GM18868 (cell line): Measurements from ENCODE around the gene LTBP4.

Source experiments
- ATAC-seq: cut with Tn5 transposase; IDR thresholded peaks from one replicate; pipeline ENCODE4 v1.9.1; 2021; ENCODE audit warnings: mild to moderate bottlenecking, moderate library complexity; ENCODE audit not compliant: unreplicated experiment

LTBP4 gene

GRCh38 chr19:40661616-40662015 lies 60.4 kb downstream of the LTBP4 start:
- no peak for ATAC-seq

DNA sequence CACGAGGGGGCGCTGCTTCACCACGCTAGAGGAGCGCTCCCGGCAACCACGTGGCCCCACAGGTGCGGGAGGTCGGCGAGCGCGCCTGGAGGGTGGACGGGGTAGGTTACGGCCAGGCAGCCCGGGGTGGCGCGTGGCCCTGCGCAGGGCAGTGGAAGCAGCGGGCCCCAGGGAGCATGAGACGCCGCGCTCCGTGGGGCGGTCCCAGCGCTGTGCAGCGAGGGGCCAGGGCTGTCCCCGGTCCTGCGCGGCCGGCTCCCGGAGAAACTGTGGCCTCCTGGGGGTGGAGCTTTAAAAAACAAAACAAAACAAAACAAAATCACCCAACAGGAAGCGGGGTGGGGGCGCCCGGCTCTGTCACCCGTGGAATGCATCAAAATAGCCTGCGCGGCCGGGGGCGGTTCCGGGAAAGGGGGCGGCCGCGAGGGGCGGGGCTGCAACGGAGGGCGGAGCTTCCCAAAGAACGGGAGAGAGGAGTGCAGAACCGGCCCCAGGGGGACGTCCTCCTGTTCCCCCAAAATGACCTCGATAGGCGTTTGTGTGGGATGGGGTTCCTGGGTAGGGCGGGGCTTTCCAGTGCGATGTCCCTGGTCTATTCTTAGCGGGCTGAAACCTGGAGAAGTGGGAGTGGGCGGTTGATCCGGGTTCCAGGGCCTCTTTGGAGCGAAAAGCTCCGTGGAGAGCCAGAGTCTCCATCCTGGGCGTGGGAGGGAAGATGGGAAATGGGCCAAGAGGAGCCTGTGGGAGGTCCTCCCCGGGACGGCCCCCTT lies 61.9 kb downstream of the LTBP4 start:
- peak; percentile 83 for ATAC-seq

DNA sequence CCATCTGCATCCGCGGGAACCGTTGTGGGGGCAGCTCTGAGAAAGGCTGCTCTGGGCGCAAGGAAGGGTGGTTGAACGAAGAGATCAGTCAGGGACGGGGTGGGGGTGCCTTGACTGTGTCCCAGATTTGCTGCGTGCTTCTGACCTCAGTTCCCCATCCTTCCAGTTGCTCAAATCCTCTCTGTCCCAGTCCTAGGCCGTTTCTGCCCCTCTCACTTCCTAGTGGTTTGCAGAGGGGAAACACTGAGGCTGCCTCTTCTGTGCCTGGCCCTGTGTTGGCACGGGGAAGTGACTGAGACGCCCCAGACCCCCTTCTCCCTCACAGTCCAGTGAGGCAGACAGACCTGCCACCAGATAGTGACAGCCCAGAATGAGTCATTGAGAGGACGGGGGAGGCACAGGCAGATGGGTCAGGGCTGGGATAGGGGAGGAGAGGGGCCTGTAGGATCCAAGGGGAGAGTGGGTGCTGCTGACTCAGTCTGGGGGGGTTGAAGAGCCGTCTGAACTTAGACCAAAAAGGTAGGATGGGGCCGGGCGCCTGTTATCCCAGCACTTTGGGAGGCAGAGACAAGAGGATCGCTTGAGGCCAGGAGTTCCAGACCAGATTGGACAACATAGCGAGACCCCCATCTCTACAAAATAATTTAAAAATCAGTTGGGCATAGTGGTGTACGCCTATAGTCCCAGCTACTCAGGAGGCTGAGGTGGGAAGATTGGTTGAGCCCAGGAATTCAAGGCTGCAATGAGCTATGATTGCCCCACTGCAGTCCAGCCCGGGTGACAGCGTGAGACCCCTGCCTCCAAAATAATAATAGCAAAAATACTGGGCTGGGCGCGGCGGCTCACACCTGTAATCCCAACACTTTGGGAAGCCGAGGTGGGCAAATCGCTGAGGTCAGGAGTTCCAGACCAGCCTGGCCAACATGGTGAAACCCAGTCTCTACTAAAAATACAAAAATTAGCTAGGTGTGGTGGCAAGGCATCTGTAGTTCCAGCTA lies 62.8 kb downstream of the LTBP4 start:
- no peak for ATAC-seq

DNA sequence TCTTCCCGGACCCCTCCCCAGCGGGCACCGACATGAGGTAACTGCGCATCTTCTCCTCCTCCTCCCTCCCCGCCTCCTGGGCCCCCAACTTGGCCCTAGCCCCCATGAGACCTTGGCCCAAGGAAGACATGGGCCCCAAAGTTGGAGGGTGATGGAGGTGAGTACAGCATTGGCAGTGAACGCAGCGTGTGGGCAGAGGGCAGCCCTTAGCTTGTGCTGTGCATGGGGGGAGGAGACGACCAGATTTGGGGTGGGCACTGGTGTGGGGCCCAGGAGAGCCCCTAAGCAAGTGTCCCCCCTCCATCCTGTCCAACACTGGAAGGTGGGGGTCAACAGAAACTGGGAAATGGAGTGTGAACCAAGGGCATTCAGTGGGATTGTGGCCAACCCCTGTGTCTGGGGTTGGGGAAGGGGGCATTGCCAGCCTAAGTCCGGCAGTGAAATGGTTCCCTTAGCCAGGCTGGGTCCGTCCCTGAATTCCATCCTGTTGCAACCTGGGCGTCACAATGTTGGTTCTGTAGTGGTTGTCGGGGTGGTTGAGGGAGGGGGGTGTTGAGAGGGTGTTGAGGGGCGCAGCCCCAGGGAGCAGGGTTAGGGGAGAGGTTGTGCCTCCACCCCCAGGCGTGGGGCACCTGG lies 65.8 kb downstream of the LTBP4 start:
- ATAC-seq: no peak

DNA sequence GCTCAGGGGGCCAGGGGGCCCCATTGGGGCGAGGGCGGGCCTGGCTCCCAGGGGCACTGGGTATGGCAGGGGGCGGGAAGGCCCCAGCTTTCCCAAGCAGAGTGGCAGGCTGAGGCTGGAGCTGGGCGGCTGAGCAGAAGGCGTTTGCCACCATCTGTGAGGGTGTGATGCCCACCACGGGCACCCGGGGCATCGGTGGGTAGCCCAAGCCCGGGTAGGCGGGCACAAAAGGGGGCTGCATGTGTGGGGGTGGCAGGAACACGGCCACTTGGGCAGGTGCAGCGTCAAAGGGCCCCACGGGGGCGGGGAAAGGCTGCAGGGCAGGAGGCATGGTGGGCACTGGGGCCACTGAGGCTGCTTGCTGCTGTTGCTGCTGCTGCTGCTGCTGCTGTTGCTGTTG lies 66.4 kb downstream of the LTBP4 start:
- no peak for ATAC-seq

- ATAC-seq: no peak
These were observed 67.9 kb downstream of the LTBP4 start for GRCh38 chr19:40668991-40669614.

DNA sequence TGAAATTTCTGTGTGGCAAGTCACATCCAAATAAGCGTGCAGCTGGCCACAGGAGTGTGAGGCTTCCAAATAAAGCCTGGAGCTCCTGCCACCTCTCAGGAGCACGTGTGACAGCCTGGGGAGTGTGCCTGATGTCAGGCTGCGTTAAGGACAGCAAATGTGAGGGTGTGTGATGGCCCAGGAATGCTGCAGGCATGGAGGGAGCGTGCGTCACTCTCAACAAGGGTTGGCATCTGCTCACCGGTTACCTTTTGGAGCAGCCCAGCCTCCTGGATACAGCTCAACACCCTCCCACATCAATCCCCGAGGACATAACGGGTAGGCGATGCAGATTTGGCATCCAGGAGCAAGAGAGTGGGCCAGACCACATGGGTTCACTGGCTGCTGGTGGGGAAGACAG lies 70.2 kb downstream of the LTBP4 start:
- no peak for ATAC-seq

DNA sequence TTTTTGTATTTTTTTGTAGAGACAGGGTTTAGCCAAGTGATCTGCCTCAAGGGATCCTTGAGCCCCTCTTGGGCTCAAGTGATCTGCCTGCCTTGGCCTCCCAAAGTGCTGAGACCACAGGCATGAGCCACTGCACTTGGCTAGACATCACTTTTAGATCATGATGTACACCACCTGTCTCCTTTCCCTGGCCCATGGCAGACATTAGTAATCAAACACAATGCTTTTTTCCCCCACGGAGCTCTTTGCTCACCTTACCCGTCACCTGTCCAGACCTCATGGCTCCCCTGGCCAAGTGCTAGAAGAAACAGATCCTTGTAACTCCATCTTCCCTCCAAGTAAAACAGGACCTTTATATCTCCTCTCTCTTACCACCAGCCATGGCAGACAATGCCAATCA lies 70.9 kb downstream of the LTBP4 start:
- no peak for ATAC-seq

DNA sequence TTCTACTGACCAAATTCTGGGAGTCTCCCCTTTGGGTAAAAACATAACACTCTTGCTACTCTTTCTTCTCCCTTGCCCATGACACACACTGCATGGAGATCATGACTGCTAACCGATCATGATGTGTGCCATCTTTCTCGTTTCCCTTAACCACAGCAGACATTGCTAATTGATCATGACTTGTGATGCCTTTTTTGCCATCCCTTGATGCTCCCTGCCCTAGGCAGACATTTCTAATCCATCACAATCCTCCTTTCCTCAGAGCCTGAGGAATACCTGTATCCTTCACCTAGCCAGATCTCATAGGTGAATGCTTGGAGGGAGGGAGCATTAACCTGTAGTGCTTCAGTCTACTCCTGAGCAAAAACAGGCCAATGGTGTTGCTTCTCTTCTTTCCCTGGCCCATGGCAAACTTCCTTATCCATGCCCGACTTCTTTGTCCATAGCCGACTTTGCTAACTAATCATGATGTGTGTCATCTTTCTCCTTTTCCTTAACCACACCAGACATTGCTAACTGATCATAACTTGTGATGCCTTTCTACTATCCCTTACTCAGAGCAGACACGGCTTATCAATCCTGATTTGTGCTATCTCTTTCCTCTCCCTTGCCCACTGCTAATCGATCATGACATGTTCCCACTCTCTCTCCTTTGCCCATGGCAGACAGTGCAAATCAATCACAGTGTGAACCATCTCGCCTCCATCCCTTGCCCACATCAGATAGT lies 71.6 kb downstream of the LTBP4 start:
- no peak for ATAC-seq

- no peak for ATAC-seq
These were observed 72.2 kb downstream of the LTBP4 start for GRCh38 chr19:40673397-40673796.

DNA sequence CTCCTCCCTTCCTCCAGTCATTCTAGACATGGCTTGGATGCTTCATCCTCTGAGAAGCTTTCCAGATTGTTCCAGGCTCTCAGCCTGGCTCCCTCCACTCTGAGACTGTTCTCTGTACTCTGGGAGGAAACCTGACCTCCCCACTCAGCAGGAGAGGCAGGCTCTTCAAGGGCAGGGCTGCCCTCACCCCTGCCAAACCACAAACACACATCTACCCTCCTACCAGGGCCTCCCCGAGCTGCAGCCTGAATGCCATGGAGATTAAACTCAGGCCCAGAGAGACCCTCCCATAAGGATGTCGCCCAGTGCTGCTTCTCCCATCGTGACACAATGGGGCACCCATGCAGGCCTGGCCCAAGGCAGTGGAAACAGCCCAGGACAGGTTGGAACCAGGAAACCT lies 73.1 kb downstream of the LTBP4 start:
- no peak for ATAC-seq

DNA sequence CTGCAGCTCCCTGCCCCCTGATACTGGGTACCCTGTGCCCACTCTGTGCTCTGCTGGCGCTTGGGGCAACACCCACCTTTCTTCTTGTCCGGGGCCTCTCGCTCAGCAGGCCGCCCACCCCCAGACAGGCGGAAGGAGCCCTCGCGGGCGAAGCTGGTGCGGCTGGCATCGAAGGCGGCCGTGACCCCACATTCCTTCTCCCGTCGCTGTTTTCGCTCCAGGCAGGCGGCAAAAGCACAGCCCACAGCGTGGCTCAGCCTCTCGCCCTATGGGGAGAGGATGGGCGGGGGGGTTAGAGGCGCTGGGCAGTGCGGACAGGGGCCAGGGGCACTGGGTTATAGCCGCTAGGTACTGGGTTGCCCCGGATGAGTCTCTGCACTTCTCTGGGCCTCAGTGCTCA lies 76.0 kb downstream of the LTBP4 start:
- ATAC-seq: no peak
